Measurements from ENCODE around the gene TRIM28.
A peak's percentile ranks its signal among the peaks of the same experiment; 100 is the strongest.
"Not testable (repeated sequence)": the region's sequence is repeated elsewhere in the genome, so short reads cannot be mapped to it uniquely, and the experiment has no call there.

Gene TRIM28

GRCh38 chr19:58543826-58544590, at the start of gene TRIM28:
TSS of gene TRIM28 (plus strand) at chr19:58544064. CDS start at chr19:58544758, 694 bp downstream.
- DNase-seq: peak; percentile 100

DNA sequence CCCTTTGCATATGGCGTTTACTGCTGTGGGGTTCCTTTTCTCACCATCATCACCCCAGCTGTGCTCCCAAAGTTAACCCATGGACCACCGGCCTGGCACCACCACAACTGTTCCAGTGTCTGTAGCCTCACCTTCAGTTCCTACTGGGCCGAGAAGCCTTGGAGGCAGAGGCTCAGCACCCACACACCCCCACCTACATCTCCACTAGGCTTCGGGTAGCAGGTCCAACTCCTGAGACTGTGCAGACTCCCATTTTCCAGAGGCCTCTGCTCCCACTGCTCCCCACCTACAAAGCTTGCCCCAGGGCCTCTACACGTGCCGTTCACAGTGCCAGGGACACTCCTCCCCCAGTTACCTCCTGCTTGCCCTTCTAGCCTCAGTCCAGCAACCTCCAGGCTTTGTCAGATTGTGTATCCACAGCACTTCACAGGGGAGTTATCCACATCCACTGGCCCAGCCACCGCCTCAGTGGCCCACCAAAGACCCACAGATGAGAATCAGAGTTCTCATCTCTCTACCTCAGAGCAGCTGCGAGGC, 46.2 kb upstream of the TRIM28 start:
- no peak for DNase-seq

DNA sequence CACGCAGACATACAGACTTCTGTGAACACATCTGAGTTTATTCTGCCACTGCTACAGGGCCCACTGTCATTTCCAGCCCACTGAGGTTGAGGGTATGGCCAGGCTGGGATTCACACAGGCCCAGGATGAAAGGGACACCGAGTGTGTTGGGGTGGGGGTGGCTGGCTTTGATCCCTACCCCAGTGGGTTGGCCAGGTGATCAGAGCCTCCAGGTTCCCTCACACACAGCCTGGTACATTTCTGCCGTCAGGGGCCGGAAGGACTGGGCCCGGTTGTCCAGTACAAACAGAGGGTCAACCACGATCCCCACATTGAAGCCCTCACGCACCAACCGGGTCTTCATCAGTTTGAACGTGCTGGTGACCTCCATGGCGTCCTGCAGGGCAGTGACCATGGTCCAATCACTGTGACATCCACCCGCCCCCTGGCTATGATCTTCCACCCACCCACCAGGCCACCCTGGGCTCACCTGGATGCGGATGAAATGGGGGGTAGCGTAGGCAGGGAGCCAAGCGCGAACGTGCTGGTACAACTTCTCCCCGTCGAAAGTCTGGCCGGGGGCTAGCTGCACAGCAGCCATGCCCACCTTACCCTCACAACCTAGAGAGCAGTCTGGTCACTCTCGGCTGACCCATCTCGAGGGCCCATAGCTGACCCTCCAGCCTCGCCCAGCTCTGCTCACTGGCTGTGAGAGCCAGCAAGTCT, 45.4 kb upstream of the TRIM28 start:
- no peak for DNase-seq

GRCh38 chr19:58499021-58499927, 44.6 kb upstream of the TRIM28 start:
- DNase-seq: peak; percentile 97

DNA sequence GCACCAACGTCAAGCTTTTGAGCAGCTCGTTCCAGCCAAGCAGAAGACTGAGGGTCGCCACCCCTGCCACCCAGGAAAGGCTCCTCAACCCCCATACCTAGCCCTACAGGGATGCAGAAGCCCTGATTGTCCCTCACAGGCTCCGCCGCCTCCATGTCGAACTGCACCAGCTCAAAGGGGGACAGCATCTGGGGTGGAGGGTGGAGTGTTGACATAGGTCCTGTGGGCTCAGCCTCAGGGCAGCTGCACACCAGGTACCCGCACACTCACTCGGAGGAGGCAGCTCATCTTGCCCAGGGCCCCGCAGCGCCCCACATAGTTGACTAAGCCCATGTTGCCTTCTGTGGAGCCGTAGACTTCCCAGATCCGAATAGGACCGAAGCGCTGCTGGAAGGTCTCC, 43.6 kb upstream of the TRIM28 start:
- DNase-seq: no peak

- DNase-seq: not testable (repeated sequence)
Observed at GRCh38 chr19:58507602-58508223, 36.2 kb upstream of the TRIM28 start.

DNA sequence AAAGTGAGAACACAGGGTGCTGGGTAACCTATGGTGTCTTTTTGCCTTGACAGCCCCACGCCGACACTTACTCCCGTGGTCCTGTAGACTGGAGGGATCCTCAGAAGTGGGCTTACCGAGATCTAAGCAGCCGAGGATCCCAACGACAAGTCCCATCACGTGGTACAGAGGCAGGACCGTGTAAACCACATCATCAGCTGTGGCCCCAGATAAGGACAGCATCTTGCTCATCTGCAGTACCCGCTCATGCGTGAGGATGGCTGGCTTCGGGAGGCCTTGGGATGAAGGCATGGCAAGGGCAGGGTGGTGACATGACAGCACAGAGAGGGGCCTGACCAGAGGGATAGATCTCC, 34.2 kb upstream of the TRIM28 start:
- no peak for DNase-seq

DNA sequence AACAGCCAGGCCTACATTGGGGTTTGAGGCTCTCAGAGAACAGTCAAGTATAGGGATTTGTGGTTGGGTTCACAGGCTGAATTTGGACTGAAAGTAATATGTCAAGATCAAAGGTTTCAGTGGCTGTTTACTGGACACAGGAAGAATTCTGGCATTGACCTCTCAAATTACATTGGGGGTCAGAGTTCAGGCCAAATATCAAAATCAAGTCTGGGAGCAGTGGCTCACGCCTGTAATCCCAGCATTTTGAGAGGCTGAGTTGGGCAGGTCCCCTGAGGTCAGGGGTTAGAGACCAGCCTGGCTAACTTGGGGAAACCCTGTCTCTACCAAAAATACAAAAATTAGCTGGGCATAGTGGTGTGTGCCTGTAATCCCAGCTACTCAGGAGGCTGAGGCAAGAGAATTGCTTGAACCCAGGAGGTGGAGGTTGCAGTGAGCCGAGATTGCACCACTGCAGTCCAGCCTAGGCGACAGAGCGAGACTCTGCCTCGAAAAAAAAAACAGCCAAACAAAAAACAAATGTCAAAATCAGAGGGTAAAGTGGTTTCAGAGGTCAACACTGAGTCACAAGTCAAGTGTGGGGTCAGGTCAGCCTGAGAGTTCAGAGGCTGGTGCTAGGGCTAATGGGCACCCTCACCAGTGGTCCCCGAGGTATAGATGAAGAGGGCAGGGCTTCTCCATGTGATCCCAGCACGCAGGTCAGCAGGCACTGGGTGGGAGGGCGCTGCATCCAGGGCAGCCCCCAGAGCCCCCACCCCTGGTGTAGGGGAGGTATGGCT, 33.6 kb upstream of the TRIM28 start:
- no peak for DNase-seq

DNA sequence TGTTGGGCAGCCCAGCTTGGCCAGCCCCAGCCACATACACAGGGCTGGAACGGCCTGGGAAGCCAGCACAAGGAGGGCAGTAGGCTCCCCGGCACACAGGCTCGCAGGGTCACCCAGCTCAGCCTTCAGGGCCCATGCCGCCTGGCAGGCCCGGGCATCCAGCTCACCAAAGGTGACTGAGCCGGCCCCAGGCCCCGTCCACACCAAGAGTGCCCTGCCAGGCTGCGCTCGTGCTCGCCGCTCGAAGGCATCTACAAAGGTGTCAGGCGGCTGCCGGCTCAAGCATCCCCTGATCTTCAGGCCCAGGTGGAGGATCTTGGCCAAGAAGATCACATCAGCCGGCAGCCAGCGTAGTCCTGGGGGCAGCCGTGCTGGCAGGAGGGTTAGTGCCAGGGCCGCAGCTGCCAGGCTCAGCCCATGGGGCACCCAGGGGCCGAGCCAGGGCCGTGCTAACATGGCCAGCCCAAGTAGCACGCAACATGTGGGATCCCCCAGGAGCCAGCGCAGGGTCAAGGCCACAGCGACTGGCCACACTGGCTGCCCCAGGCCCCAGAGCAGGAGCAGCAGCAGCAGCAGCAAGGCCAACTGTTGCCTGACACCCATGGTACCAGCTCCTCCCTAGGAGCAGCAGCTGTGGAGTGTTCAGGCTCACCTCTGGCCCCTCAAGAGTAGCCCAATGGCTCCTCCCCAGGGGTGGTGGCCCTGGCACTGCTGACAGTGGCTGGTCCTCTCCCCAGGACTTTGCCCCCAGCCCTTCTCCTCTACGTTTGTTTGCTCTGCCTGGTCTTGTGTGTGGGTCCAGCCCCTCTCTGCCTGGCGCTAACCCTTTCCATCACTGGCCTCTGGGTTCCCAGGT, 32.3 kb upstream of the TRIM28 start, which contains the start of gene SLC27A5:
TSS of gene SLC27A5 (minus strand) at position 640 of the 856 bp plus-strand sequence. CDS start at position 603, 37 bp downstream.
- DNase-seq: no peak

DNA sequence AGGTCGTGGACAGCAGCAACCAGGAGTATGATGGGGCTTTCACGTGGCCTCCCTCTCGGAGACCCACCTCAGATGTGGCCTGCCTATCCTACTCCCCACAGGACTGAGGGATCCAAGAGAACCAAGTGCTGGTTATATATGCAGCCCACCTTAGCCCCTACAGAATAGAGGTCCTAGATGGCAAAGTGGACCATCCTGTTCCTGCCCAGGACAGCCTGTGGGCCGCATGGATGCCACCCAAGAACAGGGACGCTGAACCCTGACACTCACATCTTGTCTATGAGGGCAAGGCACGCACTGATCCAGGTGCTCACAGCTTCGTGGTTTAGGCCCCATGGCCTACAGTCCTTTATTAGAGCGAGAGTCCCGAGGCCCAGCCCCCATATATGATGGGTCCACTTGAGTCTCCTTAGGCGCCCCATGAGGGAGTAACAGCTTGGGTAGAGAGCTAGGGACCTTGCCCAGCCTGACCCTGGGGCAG, 30.6 kb upstream of the TRIM28 start:
- no peak for DNase-seq

GRCh38 chr19:58513694-58514563, 29.9 kb upstream of the TRIM28 start:
- peak; percentile 93 for DNase-seq

DNA sequence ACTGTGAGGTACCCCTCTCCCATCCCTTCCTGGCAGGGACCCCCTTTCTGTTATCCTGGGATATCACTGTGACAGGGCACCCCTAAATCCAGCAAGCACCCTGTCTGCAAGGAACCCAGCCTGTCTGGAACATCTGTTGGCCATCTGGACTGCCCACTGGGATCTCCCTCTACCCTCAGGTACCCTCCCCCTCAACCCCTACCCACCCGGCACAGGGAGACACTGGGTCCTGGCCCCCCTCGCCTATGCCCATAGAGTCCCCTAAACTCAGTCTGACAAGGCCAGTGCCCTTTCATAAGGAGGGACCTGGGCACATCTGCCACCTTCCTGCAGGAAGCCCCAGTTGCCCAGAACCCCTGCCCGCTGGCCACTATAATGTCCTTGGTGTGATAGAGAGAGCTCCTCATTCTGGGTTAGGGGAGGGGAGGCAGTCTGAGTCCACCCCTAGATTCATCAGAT, 29.3 kb upstream of the TRIM28 start:
- DNase-seq: no peak

DNA sequence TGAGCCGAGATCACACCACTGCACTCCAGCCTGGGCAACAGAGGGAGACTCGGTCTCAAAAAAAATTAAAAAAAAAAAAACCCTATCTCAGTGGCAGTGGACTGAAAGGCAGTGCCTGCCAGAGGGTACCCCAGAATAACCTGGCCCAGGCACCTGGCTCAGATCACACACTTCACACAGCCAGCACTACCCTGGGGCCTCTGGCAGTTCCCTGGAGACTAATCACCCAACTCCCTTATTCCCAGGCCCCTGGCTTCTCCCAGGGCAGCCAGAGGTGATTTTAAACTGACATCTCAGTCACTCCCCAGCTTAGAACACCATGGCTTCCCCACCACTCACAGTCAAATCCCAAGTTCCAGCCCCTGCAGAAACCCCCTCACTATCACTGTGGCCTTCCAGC, 28.6 kb upstream of the TRIM28 start:
- DNase-seq: no peak

DNA sequence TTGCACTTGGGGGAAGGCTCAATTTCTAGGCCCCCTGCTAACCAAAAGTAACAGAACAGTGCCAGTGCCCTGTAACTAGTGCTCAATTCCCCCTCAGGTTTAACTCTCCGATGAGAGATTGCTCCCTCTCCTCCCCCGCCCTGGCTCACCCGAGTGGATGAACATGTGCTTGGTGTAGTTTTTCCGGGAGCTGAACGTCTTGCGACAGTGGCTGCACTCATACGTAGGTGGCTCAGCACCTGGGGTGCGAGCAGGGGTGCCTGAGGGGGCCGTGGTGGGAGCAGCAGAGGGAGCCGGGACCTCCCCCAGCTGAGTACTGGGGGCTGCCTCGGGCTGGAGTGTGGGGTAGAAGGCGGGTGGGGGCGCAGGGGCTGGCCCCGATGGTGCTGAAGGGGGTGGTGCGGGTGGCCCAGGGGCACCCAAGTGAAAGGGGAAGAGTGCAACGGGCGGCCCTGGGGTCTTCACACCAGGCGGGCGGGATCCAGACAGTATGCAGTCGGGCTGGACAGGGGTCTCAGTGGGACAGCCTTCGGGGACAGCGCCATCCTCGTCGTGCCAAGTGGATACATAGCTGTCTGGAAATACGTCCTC, 27.5 kb upstream of the TRIM28 start:
- DNase-seq: no peak

- no peak for DNase-seq
Observed at GRCh38 chr19:58516964-58517833, 26.7 kb upstream of the TRIM28 start.

DNA sequence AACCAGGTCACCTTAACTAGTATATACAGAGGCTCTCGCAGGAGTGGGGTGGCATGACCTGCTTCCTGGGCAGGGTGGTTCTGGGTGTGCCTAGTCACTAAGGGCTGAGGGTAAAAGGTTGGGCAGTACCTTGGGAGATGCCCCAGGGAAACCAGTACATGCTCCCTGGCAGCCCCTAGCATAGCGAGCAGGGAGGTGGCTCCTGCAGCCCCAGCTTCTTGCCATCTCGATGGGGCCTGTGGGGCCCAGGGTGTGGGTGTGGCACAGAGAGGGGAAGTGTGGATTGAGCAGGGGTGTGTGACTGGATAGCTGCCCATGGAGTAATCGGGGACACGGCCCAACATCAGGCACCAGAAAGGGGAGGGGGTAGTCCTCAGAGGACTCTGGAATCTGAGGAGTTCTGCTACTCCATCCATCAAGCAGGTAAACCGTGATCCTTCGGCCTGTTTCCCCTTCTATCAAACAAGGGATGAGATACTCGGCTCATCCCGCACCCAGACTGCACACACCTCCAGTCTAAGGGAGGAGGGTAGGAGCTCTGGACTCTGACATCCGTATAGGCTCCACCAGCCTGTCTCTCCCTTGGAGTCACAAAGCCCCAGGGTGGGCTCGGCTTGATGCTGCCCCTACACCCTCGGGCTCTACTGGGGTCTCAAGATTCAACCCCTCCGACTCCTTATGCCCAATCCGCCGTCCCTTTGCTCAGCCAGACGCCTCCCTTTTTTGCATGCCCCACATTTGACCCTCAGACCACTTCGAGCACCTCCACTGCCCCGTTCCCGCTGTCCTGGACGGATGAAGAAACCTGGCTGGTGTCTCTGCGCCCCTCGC, 25.4 kb upstream of the TRIM28 start:
- DNase-seq: no peak

DNA sequence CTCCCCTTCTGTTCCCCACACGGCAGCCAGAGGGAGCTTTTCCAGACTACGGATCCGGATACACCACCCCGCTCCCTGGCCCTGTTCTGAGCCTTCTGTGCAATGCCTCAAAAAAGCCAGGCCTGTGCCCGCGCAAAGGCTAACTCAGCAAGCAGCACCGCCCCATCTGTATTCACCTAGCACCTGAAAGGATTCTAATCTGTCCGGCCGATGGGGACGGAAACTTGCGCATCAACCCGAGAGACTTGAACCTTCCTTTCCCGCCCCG, 24.8 kb upstream of the TRIM28 start:
- DNase-seq: peak; percentile 53

Measured in CD4-positive, alpha-beta T cell treated with Interleukin-21 for 1 hour (primary cell).